Loucy (cell line): ENCODE data around the gene MRAS.

Experiments
- CTCF ChIP-seq: fragments of 200-600 bp; sonication (generic); conservative IDR thresholded peaks from 2 replicates; pipeline ENCODE4 v1.5.1; 2014; ENCODE audit warnings: mild to moderate bottlenecking, antibody characterized with exemption, low read length
- EZH2phosphoT487 ChIP-seq: fragments of 200-600 bp; IDR thresholded peaks from 2 replicates; pipeline ENCODE4 v1.6.1; 2018; ENCODE audit warnings: antibody characterized with exemption, mild to moderate bottlenecking, moderate library complexity, borderline replicate concordance

- TF ChIP-seq CTCF = no peak
- TF ChIP-seq EZH2phosphoT487 = no peak
These were observed 40.8 kb downstream of the MRAS start for GRCh38 chr3:138389144-138389601.
